Stomach (tissue), 4 donors: ENCODE measurements around the gene PRKCH.

ENCODE experiments used
- POLR2A ChIP-seq, 4 donors: fragments of 450-650 bp; IDR thresholded peaks; one replicate each; pipeline ENCODE4 v1.6.1; 2016; ENCODE audit warnings: antibody characterized with exemption in 4 of 4, control low read depth in 2 of 4, mild to moderate bottlenecking in 1 of 4, moderate library complexity in 1 of 4
- POLR2AphosphoS5 ChIP-seq, 3 donors: sonication (generic); formaldehyde crosslinking; IDR thresholded peaks; one replicate each; pipeline ENCODE4 v1.6.1; 2016; ENCODE audit warnings: antibody characterized with exemption in 3 of 3
- TF ChIP-seq, protein P1 (sequence below), 7 experiments: fragments of 450-650 bp in 4 of 7; fragments of 200-600 bp in 3 of 7; sonication (generic) in 3 of 7; IDR thresholded peaks; one replicate each; pipeline ENCODE4 v1.5.1; 2016 to 2019; ENCODE audit warnings: antibody characterized with exemption in 7 of 7, control low read depth in 2 of 7, mild to moderate bottlenecking in 1 of 7

DNA sequence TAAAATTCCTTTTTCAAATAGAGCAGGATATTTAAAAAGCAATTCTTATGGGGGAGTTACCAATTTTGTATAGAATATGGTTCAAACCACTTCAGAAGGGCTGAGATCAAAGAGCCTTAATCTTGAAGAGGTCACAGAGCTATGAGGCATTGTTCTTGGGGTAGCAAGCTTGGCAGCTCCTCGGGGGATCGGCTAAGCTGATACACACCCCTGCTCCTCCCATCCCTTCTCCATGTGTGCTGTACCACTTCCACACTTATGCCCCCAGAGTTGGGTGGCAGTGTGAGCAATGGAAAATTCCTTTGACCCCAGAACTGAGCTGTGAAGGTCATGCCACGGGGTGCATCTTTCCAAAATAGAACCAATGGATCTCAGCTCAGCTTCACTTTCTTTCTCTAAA is 25.2 kb upstream of the PRKCH start:
- TF ChIP-seq, protein P1, sequence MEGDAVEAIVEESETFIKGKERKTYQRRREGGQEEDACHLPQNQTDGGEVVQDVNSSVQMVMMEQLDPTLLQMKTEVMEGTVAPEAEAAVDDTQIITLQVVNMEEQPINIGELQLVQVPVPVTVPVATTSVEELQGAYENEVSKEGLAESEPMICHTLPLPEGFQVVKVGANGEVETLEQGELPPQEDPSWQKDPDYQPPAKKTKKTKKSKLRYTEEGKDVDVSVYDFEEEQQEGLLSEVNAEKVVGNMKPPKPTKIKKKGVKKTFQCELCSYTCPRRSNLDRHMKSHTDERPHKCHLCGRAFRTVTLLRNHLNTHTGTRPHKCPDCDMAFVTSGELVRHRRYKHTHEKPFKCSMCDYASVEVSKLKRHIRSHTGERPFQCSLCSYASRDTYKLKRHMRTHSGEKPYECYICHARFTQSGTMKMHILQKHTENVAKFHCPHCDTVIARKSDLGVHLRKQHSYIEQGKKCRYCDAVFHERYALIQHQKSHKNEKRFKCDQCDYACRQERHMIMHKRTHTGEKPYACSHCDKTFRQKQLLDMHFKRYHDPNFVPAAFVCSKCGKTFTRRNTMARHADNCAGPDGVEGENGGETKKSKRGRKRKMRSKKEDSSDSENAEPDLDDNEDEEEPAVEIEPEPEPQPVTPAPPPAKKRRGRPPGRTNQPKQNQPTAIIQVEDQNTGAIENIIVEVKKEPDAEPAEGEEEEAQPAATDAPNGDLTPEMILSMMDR (IDR thresholded peaks at IDR 0.05): no peak
- TF ChIP-seq POLR2AphosphoS5 (IDR thresholded peaks at IDR 0.05) (no peak), POLR2A (IDR thresholded peaks at IDR 0.05) (no peak)
